HG02759 (cell line): ENCODE results near the gene KAT8.
A peak's percentile ranks its signal among the peaks of the same experiment; 100 is the strongest.

Experiments used
- ATAC-seq: cut with Tn5 transposase; IDR thresholded peaks from one replicate; pipeline ENCODE4 v1.9.1; 2021; ENCODE audit warnings: mild to moderate bottlenecking, moderate library complexity; ENCODE audit not compliant: unreplicated experiment

The KAT8 gene

DNA sequence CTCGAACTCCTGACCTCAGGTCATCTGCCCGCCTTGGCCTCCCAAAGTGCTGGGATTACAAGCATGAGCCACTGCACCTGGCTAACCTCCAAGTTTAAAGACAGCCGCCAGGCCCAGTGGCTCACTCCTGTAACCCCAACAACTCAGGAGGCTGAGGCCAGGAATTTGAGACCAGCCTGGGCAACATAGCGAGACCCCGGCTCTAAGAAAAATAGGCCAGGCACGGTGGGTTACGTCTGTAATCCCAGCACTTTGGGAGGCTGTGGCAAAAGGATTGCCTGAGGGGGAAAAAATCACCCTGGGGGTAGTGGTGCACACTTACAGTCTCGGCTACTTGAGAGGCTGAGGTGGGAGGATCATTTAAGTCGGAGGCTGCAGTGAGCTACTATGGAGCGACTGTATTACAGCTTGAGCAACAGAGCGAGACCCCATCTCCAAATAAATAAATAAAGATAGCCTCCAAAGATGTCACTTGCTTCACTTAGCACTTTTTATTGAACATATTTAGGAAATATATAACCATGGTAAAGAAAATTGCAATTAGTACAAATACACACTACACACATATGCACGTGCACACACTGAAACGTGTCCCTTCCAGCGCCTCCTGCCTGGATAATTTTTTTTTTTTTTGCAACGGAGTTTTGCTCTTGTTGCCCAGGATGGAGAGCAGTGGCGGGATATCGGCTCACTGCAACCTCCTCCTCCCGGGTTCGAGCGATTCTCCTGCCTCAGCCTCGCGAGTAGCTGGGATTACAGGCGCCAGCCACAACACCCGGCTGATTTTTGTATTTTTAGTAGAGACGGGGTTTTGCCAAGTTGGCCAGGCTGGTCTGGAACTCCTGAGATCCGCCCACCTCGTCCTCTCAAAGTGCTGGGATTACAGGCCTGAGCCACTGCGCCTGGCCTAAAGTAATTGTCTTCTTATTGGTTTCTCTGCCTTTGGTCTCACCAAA, 10.7 kb upstream of the KAT8 start:
- no peak for ATAC-seq

DNA sequence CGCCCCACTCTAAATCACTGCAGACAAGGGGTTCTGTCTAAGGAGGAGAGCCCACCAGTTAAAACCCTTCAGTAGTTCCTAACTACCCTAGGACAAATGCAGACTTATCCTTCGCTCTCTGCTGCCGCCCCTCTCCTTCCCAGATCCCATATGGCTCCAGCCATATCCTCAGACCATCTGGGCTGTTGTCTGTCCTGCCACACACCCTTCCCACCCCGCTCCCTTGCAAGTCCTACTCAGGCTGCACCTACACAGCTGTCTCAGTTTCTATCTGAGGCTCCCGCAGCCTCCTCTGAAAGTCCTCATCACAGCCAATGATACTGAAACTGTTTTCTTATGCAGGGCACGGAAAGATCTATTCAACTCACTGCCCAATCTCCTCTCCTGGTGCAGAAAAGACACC, 10.0 kb upstream of the KAT8 start:
- ATAC-seq, result peak; percentile 37

DNA sequence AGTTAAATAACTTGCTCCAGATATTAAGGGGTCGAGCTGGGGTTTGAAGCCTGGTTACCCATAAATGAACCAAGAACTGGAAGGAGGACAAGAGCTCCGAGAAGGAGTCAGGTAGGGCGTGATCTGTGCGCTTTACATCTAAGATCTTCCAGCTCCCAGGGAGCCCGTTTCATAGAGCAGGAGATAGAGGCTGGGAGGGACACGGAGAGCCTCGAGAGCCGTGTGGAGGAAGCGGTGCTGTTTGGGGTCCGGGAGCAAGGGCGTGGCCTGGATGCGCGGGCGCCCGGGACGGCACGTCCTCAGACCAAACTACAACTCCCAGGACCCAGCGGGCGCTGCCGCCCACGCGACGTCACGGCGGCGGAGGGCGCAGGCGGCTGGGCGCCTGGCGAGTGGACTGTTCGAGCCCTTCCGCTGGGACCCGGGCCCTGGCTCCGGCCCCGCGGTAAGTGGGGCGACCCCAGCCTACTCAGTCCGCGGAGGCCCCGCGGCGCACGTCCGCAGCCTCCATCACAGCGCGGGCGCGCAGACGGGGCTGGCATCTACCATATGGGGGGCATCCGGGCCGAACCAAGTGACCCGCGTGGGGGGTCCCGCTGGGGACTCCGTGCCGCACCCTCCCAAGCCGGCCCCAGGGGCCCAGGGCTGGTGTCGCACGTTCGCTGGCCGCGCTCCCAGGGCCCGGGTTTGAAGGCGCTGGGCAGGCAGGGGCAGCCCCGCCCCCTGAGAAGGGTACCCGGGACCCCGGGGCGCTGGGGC, 9.2 kb upstream of the KAT8 start, which contains the start of gene BCKDK:
BCKDK (plus strand) TSS at position 352 of the 759 bp plus-strand sequence. CDS start 838 bp downstream, outside the sequence.
- ATAC-seq, result peak; percentile 92

DNA sequence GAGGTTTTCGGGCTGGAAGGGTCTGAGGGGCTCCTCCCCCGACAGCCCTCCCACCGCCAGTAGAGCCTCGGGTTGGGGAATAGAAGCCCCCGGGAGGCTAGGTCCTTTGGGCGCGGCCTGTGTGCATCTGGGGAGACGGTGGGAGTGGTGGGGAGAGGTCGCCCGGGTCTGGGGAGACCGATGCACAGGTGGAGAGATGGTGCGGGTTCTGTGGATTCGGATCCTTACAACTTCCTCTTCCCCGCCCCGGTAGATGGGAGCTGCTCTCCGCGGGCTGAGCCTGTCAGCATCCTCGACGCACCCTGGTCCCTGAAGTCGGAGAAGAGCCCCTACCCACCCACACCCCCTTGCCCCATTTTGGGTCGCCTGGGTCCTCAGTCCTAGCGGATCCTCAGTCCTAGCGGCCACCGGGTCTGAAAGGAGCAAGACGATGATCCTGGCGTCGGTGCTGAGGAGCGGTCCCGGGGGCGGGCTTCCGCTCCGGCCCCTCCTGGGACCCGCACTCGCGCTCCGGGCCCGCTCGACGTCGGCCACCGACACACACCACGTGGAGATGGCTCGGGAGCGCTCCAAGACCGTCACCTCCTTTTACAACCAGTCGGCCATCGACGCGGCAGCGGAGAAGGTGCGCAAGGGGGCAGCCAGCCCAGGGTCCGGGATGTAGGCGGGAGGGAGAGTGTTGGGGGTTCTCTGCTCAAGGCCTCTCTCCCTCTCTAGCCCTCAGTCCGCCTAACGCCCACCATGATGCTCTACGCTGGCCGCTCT, 8.5 kb upstream of the KAT8 start:
- no peak for ATAC-seq

DNA sequence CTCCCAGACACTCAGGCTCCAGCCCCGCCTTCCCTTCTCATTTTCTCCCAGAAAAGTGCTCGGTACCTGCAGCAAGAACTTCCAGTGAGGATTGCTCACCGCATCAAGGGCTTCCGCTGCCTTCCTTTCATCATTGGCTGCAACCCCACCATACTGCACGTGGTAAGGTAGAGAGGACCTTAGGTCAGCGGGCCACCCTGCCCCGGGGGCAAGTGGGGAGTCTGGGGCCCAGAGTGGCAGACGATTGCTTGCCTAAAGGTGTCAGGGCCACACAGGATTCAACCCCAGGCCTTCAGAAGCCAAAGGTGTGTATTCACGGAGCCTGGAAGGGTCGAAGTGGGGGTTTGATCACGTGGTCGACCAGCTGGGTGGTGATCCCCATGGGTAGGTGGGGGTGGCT, 7.8 kb upstream of the KAT8 start:
- no peak for ATAC-seq

DNA sequence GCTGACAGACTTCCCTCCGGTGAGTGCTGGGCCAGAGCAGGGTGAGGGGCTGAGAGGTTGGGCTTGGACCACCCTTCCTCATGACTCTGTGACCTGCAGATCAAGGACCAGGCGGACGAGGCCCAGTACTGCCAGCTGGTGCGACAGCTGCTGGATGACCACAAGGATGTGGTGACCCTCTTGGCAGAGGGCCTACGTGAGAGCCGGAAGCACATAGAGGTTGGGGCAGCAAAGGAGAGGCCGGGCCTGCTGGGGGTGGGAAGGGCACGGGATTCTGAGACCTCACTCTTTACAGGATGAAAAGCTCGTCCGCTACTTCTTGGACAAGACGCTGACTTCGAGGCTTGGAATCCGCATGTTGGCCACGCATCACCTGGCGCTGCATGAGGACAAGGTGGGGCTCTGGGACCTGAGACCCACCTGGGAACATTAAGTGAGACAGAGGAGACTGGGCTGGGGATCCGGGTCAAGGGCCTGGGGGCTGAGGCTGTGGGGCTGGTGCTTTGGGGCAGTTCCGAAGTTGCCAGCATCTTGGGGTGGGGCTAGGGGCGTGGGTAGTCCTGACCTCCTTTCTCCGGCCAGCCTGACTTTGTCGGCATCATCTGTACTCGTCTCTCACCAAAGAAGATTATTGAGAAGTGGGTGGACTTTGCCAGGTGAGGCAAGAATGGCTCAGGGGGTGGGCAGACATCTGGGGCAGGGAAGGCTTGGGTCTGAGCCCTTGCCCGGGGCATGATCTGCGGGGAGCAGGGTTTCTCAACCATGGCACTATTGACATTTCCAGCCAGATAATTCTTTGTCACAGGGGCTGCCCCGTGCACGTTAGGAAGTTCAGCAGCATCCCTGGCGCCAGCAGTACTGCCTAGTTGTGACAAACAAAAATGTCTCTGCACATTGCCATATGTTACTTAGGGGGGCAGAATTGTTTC, 7.1 kb upstream of the KAT8 start:
- no peak for ATAC-seq

DNA sequence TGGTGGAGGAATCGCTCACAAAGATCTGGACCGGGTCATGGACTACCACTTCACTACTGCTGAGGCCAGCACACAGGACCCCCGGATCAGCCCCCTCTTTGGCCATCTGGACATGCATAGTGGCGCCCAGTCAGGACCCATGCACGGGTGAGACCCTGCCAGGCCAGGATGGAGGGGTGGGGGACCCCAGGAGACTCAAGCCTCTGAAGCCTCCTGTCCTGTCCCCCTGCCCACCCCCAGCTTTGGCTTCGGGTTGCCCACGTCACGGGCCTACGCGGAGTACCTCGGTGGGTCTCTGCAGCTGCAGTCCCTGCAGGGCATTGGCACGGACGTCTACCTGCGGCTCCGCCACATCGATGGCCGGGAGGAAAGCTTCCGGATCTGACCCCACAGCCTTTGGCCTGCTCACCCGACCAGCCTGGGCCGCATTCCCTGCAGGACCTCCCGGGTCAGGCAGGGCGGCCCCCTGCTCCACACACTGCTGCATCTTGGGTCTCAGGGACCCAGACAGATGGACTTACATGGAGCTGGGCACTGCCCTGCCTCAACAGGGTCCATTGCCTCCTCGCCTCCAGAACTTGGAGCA, 5.5 kb upstream of the KAT8 start:
- no peak for ATAC-seq

DNA sequence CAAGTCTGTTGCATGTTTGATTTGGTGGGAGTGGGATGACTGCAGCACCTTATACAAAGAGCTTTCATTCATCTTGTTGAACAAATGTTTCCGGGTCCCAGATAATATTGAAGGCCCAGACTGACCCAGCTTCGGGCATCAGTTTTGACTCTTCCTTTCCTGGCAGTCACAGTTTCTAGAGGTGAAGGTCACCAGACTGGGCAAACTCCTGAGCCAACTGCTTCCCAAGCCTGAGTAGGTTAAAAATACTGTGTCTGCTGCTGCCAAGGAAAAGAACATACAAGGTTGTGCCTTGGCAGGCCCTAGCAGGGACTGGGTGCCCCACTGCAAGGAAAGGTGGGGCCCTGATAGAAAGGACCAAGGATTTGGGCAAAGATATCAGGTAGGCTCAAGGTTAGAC, 4.8 kb upstream of the KAT8 start:
- no peak for ATAC-seq

DNA sequence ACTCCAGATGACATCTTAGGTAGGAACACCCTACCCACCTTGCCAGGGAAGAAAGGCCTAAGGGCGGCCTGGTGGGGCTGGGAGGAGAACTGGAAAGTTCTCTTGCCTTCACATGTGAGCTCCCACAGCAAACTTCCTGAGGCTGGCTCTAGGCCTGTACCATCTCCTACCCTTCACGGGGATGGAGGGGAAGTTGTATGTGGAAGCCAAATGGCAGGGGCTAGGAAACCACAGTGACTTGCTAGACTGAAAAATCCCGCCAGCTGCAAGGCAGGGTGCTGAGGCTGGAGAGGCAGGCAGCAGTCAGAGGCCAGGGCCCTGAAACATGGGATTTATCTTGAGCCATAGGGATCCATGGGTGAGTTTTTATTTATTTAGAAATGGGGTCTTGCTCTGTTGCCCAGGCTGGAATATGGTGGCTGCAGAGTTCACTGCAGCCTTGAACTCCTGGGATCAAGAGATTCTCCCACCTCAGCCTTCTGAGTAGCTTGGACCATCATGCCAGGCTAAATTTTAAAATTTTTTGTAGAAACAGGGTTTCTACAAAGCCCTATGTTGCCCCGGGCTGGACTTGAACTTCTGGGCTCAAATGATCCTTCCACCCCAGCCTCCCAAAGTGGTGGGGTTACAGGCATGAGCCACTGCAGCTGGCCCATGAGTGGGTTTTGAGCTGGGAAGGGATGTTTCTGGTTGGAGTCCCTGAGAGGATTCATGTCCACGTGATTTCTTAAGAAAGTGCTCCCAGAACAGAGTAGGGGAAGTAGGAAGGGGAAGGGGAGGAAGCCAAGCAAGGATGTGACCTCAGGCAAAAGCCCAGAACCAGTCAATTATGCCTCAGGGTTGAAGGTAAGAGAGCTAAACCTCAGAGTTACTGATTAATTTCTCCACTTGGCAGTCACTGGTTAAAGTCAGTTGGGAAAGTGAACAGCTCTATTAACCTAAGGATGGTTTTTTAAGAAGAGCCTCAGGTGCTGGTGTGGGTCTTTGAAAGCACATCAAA, 4.0 kb upstream of the KAT8 start:
- ATAC-seq, result no peak

DNA sequence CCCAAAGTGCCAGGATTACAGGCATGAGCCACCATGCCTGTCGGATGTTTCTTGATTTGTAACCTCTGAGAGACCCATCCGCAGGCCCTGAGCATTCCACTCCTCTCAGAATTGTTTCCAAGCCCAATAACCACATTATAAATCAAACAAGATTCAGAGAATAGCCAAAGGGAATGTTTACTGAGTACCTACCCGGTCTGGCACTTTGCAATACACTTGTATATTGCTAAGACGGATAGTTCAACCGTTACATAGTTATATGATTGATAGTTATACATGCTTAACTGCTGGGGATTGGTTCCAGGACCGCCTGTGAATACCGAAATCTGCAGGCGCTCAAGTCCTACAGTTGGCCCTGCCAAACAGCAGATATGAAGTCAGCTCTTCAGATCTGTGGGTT, 3.0 kb upstream of the KAT8 start:
- ATAC-seq, result no peak

DNA sequence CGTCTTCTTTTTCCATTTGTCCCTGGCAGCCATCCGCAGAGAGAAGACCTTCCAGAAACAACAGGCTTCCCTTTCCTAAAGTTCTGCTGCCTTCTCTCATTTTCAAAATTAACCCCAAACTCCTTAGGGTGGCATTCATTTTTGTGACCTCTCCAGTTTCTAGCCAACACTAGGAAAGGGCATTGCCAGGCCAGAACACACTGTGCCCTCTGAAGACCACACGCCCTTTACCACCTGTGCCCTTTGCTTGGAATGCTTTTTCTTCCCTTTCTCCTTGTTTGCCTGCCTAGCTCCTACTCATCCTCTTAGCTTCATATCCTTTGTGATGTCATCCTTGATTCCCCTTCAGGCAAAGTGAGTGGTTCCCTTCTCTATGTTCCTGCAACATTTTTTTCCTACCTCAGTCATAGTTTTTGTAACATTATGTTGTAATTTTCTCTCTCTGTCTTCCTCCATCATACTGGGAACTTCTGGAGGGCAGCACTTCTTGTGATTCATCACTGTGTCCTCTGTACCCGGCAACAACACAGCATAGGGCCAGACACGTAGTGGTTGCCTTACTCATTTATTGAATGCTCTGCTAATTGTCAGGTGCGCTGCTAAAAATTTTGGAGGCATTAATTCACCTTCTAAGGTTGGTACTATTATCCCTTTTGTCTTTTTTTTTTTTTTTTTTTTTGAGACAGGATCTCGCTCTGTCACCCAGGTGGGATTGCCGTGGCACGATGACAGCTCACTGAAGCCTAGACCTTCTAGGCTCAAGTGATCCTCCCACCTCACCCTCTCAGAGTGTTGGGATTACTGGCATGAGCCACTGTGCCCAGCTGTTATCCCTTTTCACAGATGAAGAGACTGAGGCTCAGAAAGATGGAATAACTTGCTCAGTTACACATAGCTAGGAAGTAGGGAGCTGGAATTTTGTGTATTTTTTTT, 1.0 kb downstream of the KAT8 start:
- ATAC-seq, result no peak

DNA sequence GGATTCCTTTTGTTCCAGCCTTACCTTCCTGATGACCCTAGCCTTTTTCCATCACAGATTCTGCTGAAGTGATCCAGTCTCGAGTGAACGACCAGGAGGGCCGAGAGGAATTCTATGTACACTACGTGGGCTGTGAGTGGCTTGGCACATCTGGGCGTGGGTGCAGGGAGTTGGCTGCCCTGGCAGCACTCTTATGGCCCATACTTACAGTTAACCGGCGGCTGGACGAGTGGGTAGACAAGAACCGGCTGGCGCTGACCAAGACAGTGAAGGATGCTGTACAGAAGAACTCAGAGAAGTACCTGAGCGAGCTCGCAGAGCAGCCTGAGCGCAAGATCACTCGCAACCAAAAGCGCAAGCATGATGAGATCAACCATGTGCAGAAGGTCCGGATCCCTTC, 2.7 kb downstream of the KAT8 start:
- ATAC-seq, result no peak

DNA sequence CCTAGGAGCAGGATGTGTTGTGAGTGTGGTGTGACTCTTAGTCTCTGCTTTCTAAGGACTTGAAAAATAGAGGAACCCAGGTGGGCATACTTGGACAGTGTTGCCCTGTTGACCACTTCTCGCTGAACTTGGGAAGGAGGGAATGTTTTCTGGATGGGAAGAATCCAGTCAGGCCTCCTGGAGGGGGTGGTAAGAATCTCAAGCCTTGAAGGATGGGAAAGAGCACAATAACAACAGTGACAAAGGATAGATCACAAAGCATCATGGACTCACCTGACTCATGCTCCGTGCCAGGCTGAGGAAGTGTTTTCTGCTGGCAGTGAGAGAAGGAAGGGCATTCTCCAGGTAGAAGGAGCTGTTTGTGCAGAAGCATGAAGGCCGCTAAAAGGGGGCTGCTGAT, 8.4 kb downstream of the KAT8 start:
- no peak for ATAC-seq

DNA sequence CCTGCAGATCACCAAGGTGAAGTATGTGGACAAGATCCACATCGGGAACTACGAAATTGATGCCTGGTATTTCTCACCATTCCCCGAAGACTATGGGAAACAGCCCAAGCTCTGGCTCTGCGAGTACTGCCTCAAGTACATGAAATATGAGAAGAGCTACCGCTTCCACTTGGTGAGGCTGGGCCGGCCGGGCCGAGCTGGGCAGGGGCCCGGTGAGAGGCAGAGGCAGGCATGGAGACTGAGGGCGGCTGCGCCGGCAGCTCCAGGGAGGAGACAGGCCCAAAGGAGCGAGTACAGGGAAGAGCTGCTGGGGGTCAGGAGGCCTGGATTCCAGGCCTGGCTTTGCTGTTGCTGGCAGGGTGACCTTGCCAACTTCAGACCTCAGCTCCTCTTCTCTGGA, 9.7 kb downstream of the KAT8 start:
- no peak for ATAC-seq

DNA sequence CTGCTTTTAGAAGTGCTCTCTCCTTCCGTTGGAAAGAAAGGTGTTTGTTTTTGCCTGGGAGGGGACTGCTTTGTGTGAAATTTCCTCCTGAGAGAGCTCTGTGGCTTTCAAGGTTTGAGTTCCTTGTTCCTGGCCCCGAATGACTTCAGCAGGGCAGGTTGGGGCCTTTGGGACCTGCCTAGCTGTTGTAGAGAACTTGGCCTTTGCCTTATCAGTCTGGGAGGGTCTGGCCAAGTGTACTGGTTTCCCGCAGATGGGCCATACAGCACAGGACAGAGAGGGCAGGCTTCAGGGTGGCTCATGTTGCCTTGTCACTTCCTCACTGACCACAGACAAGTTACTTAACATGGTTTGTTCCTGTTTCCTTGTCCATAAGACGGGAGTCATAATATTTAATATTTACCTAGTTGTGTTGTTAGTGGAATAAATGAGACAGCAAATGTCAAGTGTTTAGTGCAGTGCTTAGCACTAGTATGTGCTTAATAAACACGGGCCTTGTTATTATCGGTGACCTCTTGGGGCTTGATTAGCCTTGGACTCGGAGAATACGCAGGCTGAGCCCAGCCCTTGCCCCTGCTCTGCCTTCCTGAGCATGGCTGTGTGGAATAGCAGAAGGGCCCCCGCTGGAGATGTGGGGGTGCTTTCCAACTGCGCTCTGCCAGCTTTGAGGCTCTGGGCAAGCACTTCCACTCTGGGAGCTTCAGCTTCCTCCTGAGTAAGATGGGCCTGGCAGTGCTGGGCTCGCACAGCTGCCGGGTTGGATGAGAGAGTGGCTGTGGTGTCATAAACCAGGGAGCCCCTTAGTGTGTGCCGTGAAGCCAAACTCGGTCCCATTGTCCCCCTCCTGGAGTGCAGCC, 11.5 kb downstream of the KAT8 start:
- ATAC-seq, result no peak

DNA sequence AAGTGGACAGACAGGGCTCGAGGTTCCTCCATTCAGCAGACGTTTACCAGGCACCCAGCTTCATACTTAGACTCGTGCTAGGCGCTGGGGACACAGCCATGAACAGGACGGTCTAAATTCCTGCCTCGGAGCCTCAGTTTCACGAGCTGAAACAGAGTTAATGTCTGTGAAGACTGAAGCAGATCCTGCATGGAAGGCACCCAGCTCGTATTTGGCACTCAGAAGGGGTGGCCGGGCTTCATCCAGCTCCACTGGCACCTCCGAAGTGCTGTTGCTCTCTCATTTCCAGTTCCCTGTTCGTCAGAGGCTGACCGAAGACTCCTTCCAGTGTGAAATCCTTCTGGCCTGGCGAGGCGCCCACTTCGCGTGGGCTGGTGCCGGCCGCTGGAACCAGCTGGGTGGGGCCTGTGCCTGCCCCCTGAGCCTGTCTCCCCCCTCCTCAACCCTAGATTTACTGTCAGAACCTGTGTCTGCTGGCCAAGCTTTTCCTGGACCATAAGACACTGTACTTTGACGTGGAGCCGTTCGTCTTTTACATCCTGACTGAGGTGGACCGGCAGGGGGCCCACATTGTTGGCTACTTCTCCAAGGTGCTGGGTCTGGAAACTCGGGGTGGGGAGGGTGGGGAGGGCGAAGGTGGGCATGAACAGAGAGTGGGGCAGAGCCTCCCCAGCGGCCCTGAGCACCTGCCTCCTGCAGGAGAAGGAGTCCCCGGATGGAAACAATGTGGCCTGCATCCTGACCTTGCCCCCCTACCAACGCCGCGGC, 12.3 kb downstream of the KAT8 start:
- ATAC-seq, result no peak
